Measurements from ENCODE around the gene NHLRC3. TPM values are rescaled to one million over a fixed set of nuclear protein-coding genes. Genes with fewer than 3 reads are reported as not detected.
"Not testable (repeated sequence)": the region's sequence is repeated elsewhere in the genome, so short reads cannot be mapped to it uniquely, and the experiment has no call there.

Gene NHLRC3
- total RNA-seq, 2 experiments from 2014 or later: 25.5 to 25.9 TPM

GRCh38 chr13:39049274-39049673 lies 11.0 kb downstream of the NHLRC3 start:
- Mint-ChIP-seq H3K27ac (no peak overlapping the region), H3K4me3 (no peak overlapping the region), H3K36me3 (ENCODE audit: low read depth) (peaks cover 30% of the 10 kb centered on the region), H3K9me3 (no peaks in the 10 kb centered on the region), H3K4me1 (no peaks in the 10 kb centered on the region), H3K27me3 (no peaks in the 10 kb centered on the region)
- CTCF ChIA-PET: interaction anchor here (0.8 to 1.3 kb wide), 4 partner anchors 210 to 567 kb away, joined by 3 to 5 read pairs (median 4); no protein-coding TSS in a partner anchor
- POLR2A ChIA-PET: interaction anchor here (1.9 kb wide), 1 partner anchor 11 kb away, joined by 12 read pairs; the partner anchor contains the start of genes NHLRC3 and PROSER1
- no peak for DNase-seq

DNA sequence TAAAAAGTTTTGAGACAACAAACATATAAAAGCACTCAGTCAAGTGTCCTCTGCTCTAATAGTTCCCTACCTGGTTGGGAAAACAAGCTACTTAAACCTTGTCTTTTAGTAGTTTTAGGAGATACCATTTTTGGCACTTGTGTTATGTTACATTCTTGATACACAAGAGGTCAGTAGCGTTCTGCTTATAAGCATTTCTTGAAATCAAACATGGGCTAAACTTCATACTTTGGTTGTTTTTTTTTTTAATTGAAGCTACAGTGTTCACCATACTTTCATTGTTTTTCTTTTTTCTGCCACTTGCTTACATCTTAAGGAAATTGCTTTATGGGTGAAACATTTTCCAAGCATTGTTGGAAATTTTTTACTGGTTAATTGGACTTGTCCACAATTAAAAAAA lies 12.9 kb downstream of the NHLRC3 start:
- ChIA-PET POLR2A (interaction anchor here (1.0 kb wide), 1 partner anchor 12 kb away, joined by 3 read pairs; no protein-coding TSS in a partner anchor), CTCF (interaction anchor here (0.6 to 2.1 kb wide), 4 partner anchors 62 to 565 kb away, joined by 3 to 13 read pairs (median 6); no protein-coding TSS in a partner anchor)
- Mint-ChIP-seq H3K27ac (no peak overlapping the region), H3K36me3 (ENCODE audit: low read depth) (peaks cover 19% of the 10 kb centered on the region), H3K27me3 (no peaks in the 10 kb centered on the region), H3K4me1 (no peaks in the 10 kb centered on the region), H3K4me3 (no peak overlapping the region), H3K9me3 (no peaks in the 10 kb centered on the region)
- DNase-seq: no peak

GRCh38 chr13:39052944-39053343 lies 14.7 kb downstream of the NHLRC3 start:
- Mint-ChIP-seq H3K4me1 (no peaks in the 10 kb centered on the region), H3K36me3 (ENCODE audit: low read depth) (peaks cover 19% of the 10 kb centered on the region), H3K27ac (no peak overlapping the region), H3K4me3 (no peak overlapping the region), H3K27me3 (no peaks in the 10 kb centered on the region), H3K9me3 (no peaks in the 10 kb centered on the region)
- CTCF ChIA-PET: interaction anchor here (0.9 to 1.3 kb wide), 2 partner anchors 559 to 563 kb away, joined by 3 to 4 read pairs; no protein-coding TSS in a partner anchor
- no peak for DNase-seq
- POLR2A ChIA-PET: no interaction called here

GRCh38 chr13:39054112-39054511 lies 15.9 kb downstream of the NHLRC3 start:
- no peak for DNase-seq
- Mint-ChIP-seq H3K27me3 (no peaks in the 10 kb centered on the region), H3K36me3 (ENCODE audit: low read depth) (peaks cover 10% of the 10 kb centered on the region), H3K4me3 (no peak overlapping the region), H3K9me3 (no peaks in the 10 kb centered on the region), H3K4me1 (no peaks in the 10 kb centered on the region), H3K27ac (no peak overlapping the region)
- POLR2A ChIA-PET: no interaction called here
- CTCF ChIA-PET: interaction anchor here (1.3 to 1.8 kb wide), 2 partner anchors 558 to 562 kb away, joined by 4 read pairs; no protein-coding TSS in a partner anchor

DNA sequence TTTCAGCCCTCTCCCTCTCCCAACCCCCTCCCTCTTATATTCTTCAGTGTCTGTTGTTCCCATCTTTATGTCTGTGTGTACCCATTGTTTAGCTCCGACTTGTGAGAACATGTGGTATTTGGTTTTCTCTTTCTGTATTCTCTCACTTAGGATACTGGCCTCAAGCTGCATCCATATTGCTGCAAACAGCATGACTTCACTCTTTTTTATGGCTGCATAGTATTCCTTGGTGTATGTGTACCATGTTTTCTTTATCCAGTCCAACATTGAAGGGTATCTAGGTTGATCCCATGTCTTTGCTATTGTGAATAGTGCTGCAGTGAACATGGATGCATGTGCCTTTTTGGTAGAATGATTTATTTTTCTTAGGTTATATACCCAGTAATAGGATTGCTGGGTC lies 17.8 kb downstream of the NHLRC3 start:
- DNase-seq: no peak
- Mint-ChIP-seq H3K4me1 (peaks cover 3% of the 10 kb centered on the region), H3K9me3 (peaks cover 2% of the 10 kb centered on the region), H3K27ac (no peak overlapping the region), H3K4me3 (no peak overlapping the region), H3K36me3 (ENCODE audit: low read depth) (peaks cover 14% of the 10 kb centered on the region), H3K27me3 (no peaks in the 10 kb centered on the region)
- ChIA-PET CTCF (interaction anchor here (0.7 kb wide), 1 partner anchor 189 kb away, joined by 3 read pairs; no protein-coding TSS in a partner anchor), POLR2A (no interaction called here)

GRCh38 chr13:39058040-39058439 lies 19.8 kb downstream of the NHLRC3 start:
- ChIA-PET CTCF (interaction anchor here (0.7 kb wide), 1 partner anchor 40 kb away, joined by 4 read pairs; no protein-coding TSS in a partner anchor), POLR2A (interaction anchor here (0.7 kb wide), 1 partner anchor 132 kb away, joined by 3 read pairs; no protein-coding TSS in a partner anchor)
- Mint-ChIP-seq H3K4me3 (no peak overlapping the region), H3K9me3 (peaks cover 2% of the 10 kb centered on the region), H3K27me3 (no peaks in the 10 kb centered on the region), H3K27ac (no peak overlapping the region), H3K4me1 (peaks cover 3% of the 10 kb centered on the region), H3K36me3 (ENCODE audit: low read depth) (peaks cover 12% of the 10 kb centered on the region)
- DNase-seq: no peak

- H3K4me1 Mint-ChIP-seq: peaks cover 3% of the 10 kb centered on the region
- H3K9me3 Mint-ChIP-seq: peaks cover 2% of the 10 kb centered on the region
- CTCF ChIA-PET: no interaction called here
- H3K27me3 Mint-ChIP-seq: no peaks in the 10 kb centered on the region
- POLR2A ChIA-PET: no interaction called here
- peaks cover 13% of the 10 kb centered on the region for H3K36me3 Mint-ChIP-seq (ENCODE audit: low read depth)
- DNase-seq: no peak
- no peak overlapping the region for H3K27ac Mint-ChIP-seq
- H3K4me3 Mint-ChIP-seq: no peak overlapping the region
Observed at GRCh38 chr13:39062004-39062403, 23.7 kb downstream of the NHLRC3 start.

DNA sequence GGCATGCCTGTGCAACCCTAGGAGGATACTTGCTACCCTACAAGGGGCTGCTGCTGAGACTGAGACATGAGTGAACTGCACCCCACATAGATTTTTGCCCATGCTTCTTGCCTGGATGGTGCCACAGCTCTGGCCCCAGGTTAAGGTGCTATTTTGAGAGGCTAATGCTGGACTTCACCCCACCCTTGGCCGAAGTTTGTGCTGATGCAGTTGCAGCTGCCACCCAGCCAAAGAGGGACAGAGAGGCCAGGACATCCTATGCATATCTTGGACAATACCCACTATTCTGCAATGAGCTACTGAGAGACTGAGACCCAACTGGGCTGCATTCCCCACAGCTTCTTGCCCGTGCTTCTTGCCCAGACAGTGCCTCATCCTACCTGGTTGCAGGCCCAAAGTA lies 34.6 kb downstream of the NHLRC3 start:
- Mint-ChIP-seq H3K4me1 (no peaks in the 10 kb centered on the region), H3K36me3 (ENCODE audit: low read depth) (no peaks in the 10 kb centered on the region), H3K4me3 (no peak overlapping the region), H3K9me3 (no peaks in the 10 kb centered on the region), H3K27ac (no peak overlapping the region), H3K27me3 (peaks cover 30% of the 10 kb centered on the region)
- CTCF ChIA-PET: interaction anchor here (0.6 kb wide), 1 partner anchor 996 kb away, joined by 3 read pairs; no protein-coding TSS in a partner anchor
- POLR2A ChIA-PET: no interaction called here
- no peak for DNase-seq

DNA sequence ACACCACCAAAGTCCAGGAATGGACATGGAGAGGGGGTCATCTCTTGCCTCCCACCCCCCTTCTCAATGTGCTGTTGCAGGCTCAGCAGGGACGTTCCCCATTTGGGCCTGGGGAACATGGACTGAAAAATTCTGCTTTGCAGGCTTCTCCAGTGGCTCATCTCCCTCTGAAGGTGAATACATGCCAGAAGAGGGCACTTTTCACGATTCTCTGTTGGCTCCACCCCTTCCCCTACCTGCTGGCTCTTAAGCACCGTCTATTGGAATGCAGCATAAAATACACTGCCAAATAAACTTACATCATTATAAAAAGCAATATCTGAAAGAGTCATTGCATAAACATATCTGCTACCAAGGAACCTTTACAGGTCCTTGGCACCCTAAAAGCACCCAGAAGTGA lies 35.7 kb downstream of the NHLRC3 start:
- Mint-ChIP-seq H3K36me3 (ENCODE audit: low read depth) (no peaks in the 10 kb centered on the region), H3K27me3 (peaks cover 35% of the 10 kb centered on the region), H3K4me3 (no peak overlapping the region), H3K27ac (no peak overlapping the region), H3K4me1 (no peaks in the 10 kb centered on the region), H3K9me3 (no peaks in the 10 kb centered on the region)
- no peak for DNase-seq
- ChIA-PET POLR2A (no interaction called here), CTCF (no interaction called here)

GRCh38 chr13:39086251-39086945 lies 48.1 kb downstream of the NHLRC3 start:
- H3K4me3 Mint-ChIP-seq; H3K36me3 Mint-ChIP-seq (ENCODE audit: low read depth); H3K27me3 Mint-ChIP-seq; H3K9me3 Mint-ChIP-seq; POLR2A ChIA-PET; CTCF ChIA-PET; H3K27ac Mint-ChIP-seq; DNase-seq; H3K4me1 Mint-ChIP-seq: not testable (repeated sequence)

- H3K4me3 Mint-ChIP-seq: no peak overlapping the region
Observed at GRCh38 chr13:39091586-39091985, 53.3 kb downstream of the NHLRC3 start.

DNA sequence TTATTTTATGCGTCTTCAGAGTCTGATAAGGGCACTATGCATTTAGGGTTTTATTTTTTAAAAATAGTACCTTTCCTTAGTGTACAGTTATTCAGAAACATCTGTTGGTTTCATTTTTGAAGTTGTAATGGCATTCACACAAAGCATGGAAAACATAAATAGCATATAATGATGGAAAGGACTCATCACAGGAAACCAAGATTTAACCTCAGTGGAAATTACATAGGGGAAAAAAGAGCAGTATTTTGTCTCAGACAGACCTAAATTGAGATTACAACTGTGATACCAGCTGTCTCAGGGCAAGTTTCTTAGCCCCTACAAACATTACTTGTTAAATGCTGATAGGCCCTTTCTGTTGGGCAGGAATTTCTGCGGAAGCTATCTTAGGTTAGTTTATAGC lies 57.2 kb downstream of the NHLRC3 start:
- peaks cover 16% of the 10 kb centered on the region for H3K4me1 Mint-ChIP-seq
- POLR2A ChIA-PET: interaction anchor here (1.0 kb wide), 1 partner anchor 58 kb away, joined by 4 read pairs; the partner anchor contains the start of gene PROSER1

More at GRCh38 chr13:39091586-39091985, 53.3 kb downstream of the NHLRC3 start:
- no peak for DNase-seq
- Mint-ChIP-seq H3K4me1 (peaks cover 16% of the 10 kb centered on the region), H3K27ac (no peak overlapping the region), H3K36me3 (ENCODE audit: low read depth) (no peaks in the 10 kb centered on the region), H3K27me3 (no peaks in the 10 kb centered on the region), H3K9me3 (no peaks in the 10 kb centered on the region)
- CTCF ChIA-PET: no interaction called here
- POLR2A ChIA-PET: no interaction called here

GRCh38 chr13:39099231-39099630 lies 61.0 kb downstream of the NHLRC3 start:
- H3K27me3 Mint-ChIP-seq: no peaks in the 10 kb centered on the region
- no peak for DNase-seq
- CTCF ChIA-PET: no interaction called here
- H3K4me3 Mint-ChIP-seq: no peak overlapping the region
- POLR2A ChIA-PET: no interaction called here
- no peak overlapping the region for H3K27ac Mint-ChIP-seq
- H3K4me1 Mint-ChIP-seq: peaks cover 16% of the 10 kb centered on the region
- H3K36me3 Mint-ChIP-seq (ENCODE audit: low read depth): no peaks in the 10 kb centered on the region
- H3K9me3 Mint-ChIP-seq: no peaks in the 10 kb centered on the region

More for the DNA sequence above, 57.2 kb downstream of the NHLRC3 start:
- Mint-ChIP-seq H3K27me3 (no peaks in the 10 kb centered on the region), H3K36me3 (ENCODE audit: low read depth) (no peaks in the 10 kb centered on the region), H3K9me3 (no peaks in the 10 kb centered on the region), H3K27ac (peak overlapping the region; percentile 36), H3K4me3 (no peak overlapping the region)
- DNase-seq: no peak
- CTCF ChIA-PET: no interaction called here
